ENCODE measurements around the gene PGM2L1.

DNA sequence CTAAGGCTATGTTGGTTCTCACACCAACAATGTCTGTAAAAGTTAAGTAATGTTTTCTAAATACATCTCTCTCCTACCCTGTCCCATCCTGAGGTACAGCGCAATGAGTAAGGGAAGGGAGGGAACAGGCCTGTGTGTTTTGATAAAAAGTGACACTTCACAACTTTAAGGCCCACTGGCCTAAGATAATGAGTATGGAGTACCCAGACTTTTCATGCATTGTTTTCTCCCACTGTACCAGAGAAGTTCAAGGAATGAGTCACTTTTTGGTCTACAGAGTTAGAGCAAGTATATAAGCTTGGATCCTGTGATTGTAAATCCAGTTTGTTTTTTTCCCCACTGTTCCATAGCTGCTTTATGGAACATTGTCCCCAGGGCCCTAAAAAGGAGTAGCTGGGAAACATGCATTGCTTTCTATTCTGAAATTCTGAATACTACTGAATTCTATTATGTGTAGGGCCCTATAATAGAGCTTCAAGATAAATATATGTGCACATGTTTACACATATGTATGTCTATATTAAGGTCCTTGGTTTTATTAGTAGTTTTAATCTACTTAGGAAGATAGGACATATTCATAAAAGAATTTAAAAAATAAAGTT lies 39.3 kb upstream of the PGM2L1 start:
- TF ChIP-seq CHD2 (IDR thresholded peaks at IDR 0.05; ENCODE audit: low read depth, low read length) (no peak), KDM1A (CRISPR knock-in tag; IDR thresholded peaks at IDR 0.05) (no peak), NRL (CRISPR knock-in tag; IDR thresholded peaks at IDR 0.05; ENCODE audit: borderline replicate concordance) (no peak), TAF1 (CRISPR knock-in tag; IDR thresholded peaks at IDR 0.05) (no peak), MXD4 (CRISPR knock-in tag; IDR thresholded peaks at IDR 0.05) (no peak), TEAD3 (CRISPR knock-in tag; optimal IDR thresholded peaks at IDR 0.05; ENCODE audit: borderline replicate concordance) (no peak), ZNF292 (CRISPR knock-in tag; IDR thresholded peaks at IDR 0.05; ENCODE audit: borderline replicate concordance, low read depth) (no peak), POLR2A (IDR thresholded peaks at IDR 0.05; ENCODE audit: insufficient read depth in 1 of 2, low read depth in 2 of 2, low read length in 2 of 2) (no peak), HCFC1 (IDR thresholded peaks at IDR 0.05; ENCODE audit: low read depth, low read length) (no peak)
- TF ChIP-seq, protein P1, sequence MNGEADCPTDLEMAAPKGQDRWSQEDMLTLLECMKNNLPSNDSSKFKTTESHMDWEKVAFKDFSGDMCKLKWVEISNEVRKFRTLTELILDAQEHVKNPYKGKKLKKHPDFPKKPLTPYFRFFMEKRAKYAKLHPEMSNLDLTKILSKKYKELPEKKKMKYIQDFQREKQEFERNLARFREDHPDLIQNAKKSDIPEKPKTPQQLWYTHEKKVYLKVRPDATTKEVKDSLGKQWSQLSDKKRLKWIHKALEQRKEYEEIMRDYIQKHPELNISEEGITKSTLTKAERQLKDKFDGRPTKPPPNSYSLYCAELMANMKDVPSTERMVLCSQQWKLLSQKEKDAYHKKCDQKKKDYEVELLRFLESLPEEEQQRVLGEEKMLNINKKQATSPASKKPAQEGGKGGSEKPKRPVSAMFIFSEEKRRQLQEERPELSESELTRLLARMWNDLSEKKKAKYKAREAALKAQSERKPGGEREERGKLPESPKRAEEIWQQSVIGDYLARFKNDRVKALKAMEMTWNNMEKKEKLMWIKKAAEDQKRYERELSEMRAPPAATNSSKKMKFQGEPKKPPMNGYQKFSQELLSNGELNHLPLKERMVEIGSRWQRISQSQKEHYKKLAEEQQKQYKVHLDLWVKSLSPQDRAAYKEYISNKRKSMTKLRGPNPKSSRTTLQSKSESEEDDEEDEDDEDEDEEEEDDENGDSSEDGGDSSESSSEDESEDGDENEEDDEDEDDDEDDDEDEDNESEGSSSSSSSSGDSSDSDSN (CRISPR knock-in tag; IDR thresholded peaks at IDR 0.05), result no peak
- TF ChIP-seq, protein P2, sequence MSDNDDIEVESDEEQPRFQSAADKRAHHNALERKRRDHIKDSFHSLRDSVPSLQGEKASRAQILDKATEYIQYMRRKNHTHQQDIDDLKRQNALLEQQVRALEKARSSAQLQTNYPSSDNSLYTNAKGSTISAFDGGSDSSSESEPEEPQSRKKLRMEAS (IDR thresholded peaks at IDR 0.05), result no peak
